GM12892 (cell line): ENCODE data around the gene TDP2.

Experiments
- DNase-seq: peaks from one replicate; pipeline ENCODE4 v3.0.0; 2011; ENCODE audit not compliant: insufficient read length
- FAIRE-seq: peaks from 2 replicates; lab custom pipeline; 2011; peaks lifted over from hg19 to GRCh38; lab: Jason Lieb, UNC
- POLR2A ChIP-seq: IDR thresholded peaks from 2 replicates; pipeline ENCODE4 v1.6.1; 2011; ENCODE audit warnings: low read depth, low read length, control low read depth
- POLR2AphosphoS5 ChIP-seq: IDR thresholded peaks from 2 replicates; pipeline ENCODE4 v1.6.1; 2011; ENCODE audit warnings: low read depth, low read length, control low read depth
- TAF1 ChIP-seq: IDR thresholded peaks from 2 replicates; pipeline ENCODE4 v1.6.1; 2011; ENCODE audit warnings: low read depth, mild to moderate bottlenecking, control low read depth, low read length, borderline replicate concordance

Gene TDP2

GRCh38 chr6:24632573-24632972 is 34.1 kb downstream of the TDP2 start:
- no peak for TF ChIP-seq POLR2A
- TF ChIP-seq POLR2AphosphoS5, result no peak
- TF ChIP-seq TAF1, result no peak
- DNase-seq (no peak), FAIRE-seq (no peak)

GRCh38 chr6:24631671-24632070 is 35.0 kb downstream of the TDP2 start:
- no peak for FAIRE-seq
- no peak for DNase-seq
- TF ChIP-seq TAF1 (no peak), POLR2AphosphoS5 (no peak), POLR2A (no peak)

GRCh38 chr6:24630856-24631505 is 35.7 kb downstream of the TDP2 start:
- FAIRE-seq (no peak), DNase-seq (no peak)
- no peak for TF ChIP-seq TAF1
- no peak for TF ChIP-seq POLR2AphosphoS5
- TF ChIP-seq POLR2A, result no peak

- no peak for TF ChIP-seq POLR2AphosphoS5
- TF ChIP-seq TAF1, result no peak
- TF ChIP-seq POLR2A, result no peak
- no peak for DNase-seq
- no peak for FAIRE-seq
Observed at GRCh38 chr6:24621626-24622289, 44.9 kb downstream of the TDP2 start.

GRCh38 chr6:24620637-24621036 is 46.1 kb downstream of the TDP2 start:
- DNase-seq, result no peak
- no peak for TF ChIP-seq TAF1
- TF ChIP-seq POLR2A, result no peak
- no peak for TF ChIP-seq POLR2AphosphoS5
- FAIRE-seq, result no peak

GRCh38 chr6:24619661-24620060 is 47.0 kb downstream of the TDP2 start:
- no peak for DNase-seq
- no peak for FAIRE-seq
- TF ChIP-seq POLR2A (no peak), POLR2AphosphoS5 (no peak), TAF1 (no peak)

GRCh38 chr6:24614648-24615047 is 52.1 kb downstream of the TDP2 start:
- FAIRE-seq, result no peak
- no peak for DNase-seq
- TF ChIP-seq POLR2AphosphoS5, result no peak
- TF ChIP-seq TAF1, result no peak
- no peak for TF ChIP-seq POLR2A

GRCh38 chr6:24614043-24614420 is 52.7 kb downstream of the TDP2 start:
- no peak for TF ChIP-seq POLR2AphosphoS5
- no peak for TF ChIP-seq POLR2A
- no peak for TF ChIP-seq TAF1
- FAIRE-seq, result no peak
- DNase-seq, result no peak

GRCh38 chr6:24613361-24614042 is 53.2 kb downstream of the TDP2 start:
- DNase-seq (no peak), FAIRE-seq (no peak)
- no peak for TF ChIP-seq POLR2AphosphoS5

GRCh38 chr6:24610672-24611071 is 56.0 kb downstream of the TDP2 start:
- TF ChIP-seq POLR2AphosphoS5, result no peak
- no peak for TF ChIP-seq POLR2A
- TF ChIP-seq TAF1, result no peak
- DNase-seq, result no peak
- FAIRE-seq, result no peak

- TF ChIP-seq TAF1 (no peak), POLR2AphosphoS5 (no peak), POLR2A (no peak)
- DNase-seq (no peak), FAIRE-seq (peak; percentile 5)
Observed at GRCh38 chr6:24607310-24608105, 59.2 kb downstream of the TDP2 start.

- no peak for TF ChIP-seq TAF1
- TF ChIP-seq POLR2AphosphoS5, result no peak
- no peak for TF ChIP-seq POLR2A
- DNase-seq (no peak), FAIRE-seq (no peak)
Observed at GRCh38 chr6:24606200-24606930, 60.3 kb downstream of the TDP2 start.
